HFFc6 (cell line): ENCODE data around the gene SPATA20. TPM values are rescaled to one million over a fixed set of nuclear protein-coding genes. Genes with fewer than 3 reads are reported as not detected.

Experiments used
- DNase-seq: peaks from one replicate; pipeline ENCODE4 v3.0.0-alpha.2; 2018
- H3K27ac Mint-ChIP-seq: 2 replicates; pipeline ENCODE4 v1.8.0; 2020; ENCODE audit warnings: mild to moderate bottlenecking, mixed read lengths
- H3K27me3 Mint-ChIP-seq: 2 replicates; pipeline ENCODE4 v1.8.0; 2021; ENCODE audit warnings: mild to moderate bottlenecking, moderate library complexity, mixed read lengths; ENCODE audit not compliant: insufficient read depth
- H3K36me3 Mint-ChIP-seq: 2 replicates; pipeline ENCODE4 v1.8.0; 2021; ENCODE audit warnings: low read depth, mixed read lengths
- H3K4me1 Mint-ChIP-seq: 2 replicates; pipeline ENCODE4 v1.8.0; 2020; ENCODE audit warnings: low read depth, mixed read lengths
- H3K4me3 Mint-ChIP-seq: 2 replicates; pipeline ENCODE4 v1.8.0; 2020; ENCODE audit warnings: mild to moderate bottlenecking, moderate library complexity, mixed read lengths
- H3K9me3 Mint-ChIP-seq: 2 replicates; pipeline ENCODE4 v1.8.0; 2020; ENCODE audit warnings: mild to moderate bottlenecking, mixed read lengths
- CTCF ChIP-seq: fragments of 200-600 bp; sonication (generic); IDR thresholded peaks from 2 replicates; pipeline ENCODE4 v1.5.0; 2021; ENCODE audit warnings: antibody characterized with exemption, mild to moderate bottlenecking
- total RNA-seq, 6 experiments: library from RNA; stranded (reverse); fragmentation: NEBNext Ultra II Directional; extraction: Animal tissue kit (Norgen Biotek cat#: 25700); gene quantifications; 2 replicates in 1 of 6; 3 replicates in 5 of 6; pipeline ENCODE4 v1.2.3, GENCODE V29; 2021

Gene SPATA20
- total RNA-seq, 6 experiments from 2014 or later = 53.4 to 71.2 (median 62.6) TPM

DNA sequence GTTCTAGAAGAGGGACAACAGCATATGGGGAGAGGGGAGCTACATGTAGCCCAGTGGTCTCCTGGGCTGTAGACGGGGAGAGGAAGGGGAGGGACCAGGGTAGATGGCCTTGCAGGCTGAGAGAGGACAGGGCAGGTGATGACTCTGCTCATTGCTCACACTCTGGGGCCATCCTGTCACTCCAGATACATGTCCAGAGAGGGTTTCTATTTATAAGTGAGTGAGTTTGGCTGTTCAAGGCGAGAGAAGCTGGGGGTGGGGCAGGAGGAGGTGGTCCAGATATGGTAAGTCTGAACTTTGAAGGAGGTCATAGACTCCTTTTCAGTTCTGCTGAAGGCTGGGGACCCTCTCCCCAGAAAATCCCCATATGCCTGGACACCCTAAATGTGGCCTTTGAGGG, 35.8 kb downstream of the SPATA20 start:
- Mint-ChIP-seq H3K9me3 (no peaks in the 10 kb centered on the region), H3K4me3 (no peak overlapping the region), H3K27me3 (peaks cover 57% of the 10 kb centered on the region), H3K36me3 (no peaks in the 10 kb centered on the region), H3K27ac (no peak overlapping the region), H3K4me1 (peaks cover 5% of the 10 kb centered on the region; the same call in 1 of the 2 replicates)
- TF ChIP-seq CTCF = no peak
- no peak for DNase-seq

- H3K4me3 Mint-ChIP-seq = no peak overlapping the region
- H3K9me3 Mint-ChIP-seq = no peaks in the 10 kb centered on the region
- peaks cover 8% of the 10 kb centered on the region for H3K4me1 Mint-ChIP-seq
- H3K27me3 Mint-ChIP-seq = peaks cover 54% of the 10 kb centered on the region
- H3K27ac Mint-ChIP-seq = no peak overlapping the region
- DNase-seq = no peak
- H3K36me3 Mint-ChIP-seq = no peaks in the 10 kb centered on the region
- TF ChIP-seq CTCF = no peak
Observed at GRCh38 chr17:50583641-50584040, 36.7 kb downstream of the SPATA20 start.

DNA sequence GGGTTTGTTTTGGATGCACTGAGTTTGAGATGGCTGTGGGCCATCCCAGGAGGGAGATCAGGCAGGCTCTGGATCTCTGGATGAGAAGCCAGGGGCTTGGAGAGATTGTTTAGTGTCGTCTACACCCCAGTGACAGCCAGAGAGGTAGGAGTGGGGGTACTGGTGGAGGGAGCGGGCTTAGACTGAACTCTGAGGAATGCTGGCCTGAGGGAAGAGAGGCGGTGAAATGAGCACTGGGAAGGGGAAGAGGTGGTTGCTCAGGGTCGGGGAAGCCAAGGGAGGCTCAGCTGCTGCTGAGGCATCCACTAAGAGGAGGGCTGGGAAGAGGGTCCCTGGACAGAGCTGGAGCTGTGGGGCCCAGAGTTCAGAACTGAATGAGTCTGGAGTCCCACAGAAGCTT, 37.1 kb downstream of the SPATA20 start:
- Mint-ChIP-seq H3K27me3 (peaks cover 53% of the 10 kb centered on the region), H3K36me3 (no peaks in the 10 kb centered on the region), H3K27ac (no peak overlapping the region), H3K9me3 (no peaks in the 10 kb centered on the region), H3K4me1 (peaks cover 12% of the 10 kb centered on the region), H3K4me3 (no peak overlapping the region)
- no peak for DNase-seq
- no peak for TF ChIP-seq CTCF

DNA sequence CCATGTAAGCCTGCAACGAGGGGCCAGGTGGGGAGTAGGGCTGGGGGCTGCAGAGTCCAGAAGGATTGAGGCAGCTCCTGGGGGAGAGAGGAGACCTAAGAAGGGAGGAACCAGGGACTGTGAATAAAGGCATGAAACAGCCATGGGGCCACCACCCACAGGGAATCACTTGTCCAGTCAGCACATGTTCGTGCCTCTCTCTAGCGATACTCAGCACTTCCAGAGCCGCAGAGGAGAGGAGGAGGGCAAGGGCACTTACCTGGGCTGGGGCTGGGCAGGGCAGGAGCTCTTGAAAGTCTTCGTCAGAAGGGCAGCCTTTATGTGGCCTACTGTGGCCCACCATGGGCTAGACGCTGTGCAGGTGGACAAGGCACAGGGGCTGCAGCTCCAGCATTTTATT, 37.8 kb downstream of the SPATA20 start:
- Mint-ChIP-seq H3K4me3 (no peak overlapping the region), H3K36me3 (no peaks in the 10 kb centered on the region), H3K27me3 (peaks cover 53% of the 10 kb centered on the region), H3K27ac (no peak overlapping the region), H3K9me3 (no peaks in the 10 kb centered on the region), H3K4me1 (peaks cover 19% of the 10 kb centered on the region)
- no peak for DNase-seq
- no peak for TF ChIP-seq CTCF

DNA sequence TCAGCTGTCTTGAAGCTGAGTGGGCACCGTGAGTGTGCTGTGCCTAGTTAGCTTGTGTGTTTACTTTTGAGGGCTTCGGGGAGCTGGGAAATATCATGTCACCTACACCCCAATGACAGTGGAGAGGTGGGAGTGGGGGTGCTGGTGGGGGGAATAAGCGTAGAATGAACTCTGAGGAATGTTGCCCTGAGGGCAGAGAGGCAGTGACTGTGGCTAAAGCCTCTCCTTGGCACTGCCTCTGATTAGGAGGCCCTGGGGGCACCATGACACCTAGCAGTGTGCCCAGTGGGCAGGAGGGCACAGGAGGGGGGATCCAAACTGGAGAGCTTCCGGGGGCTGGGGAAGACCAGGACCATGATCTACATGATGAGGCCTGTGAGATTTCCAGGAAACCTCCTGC, 38.4 kb downstream of the SPATA20 start:
- peaks cover 20% of the 10 kb centered on the region for H3K4me1 Mint-ChIP-seq
- no peak for TF ChIP-seq CTCF

GRCh38 chr17:50585891-50586290, 38.9 kb downstream of the SPATA20 start:
- no peak for TF ChIP-seq CTCF
- no peaks in the 10 kb centered on the region for H3K36me3 Mint-ChIP-seq
- no peak overlapping the region for H3K4me3 Mint-ChIP-seq
- no peaks in the 10 kb centered on the region for H3K9me3 Mint-ChIP-seq
- no peak for DNase-seq
- peaks cover 20% of the 10 kb centered on the region for H3K4me1 Mint-ChIP-seq
- no peak overlapping the region for H3K27ac Mint-ChIP-seq
- peaks cover 52% of the 10 kb centered on the region for H3K27me3 Mint-ChIP-seq

More for the DNA sequence above, 38.4 kb downstream of the SPATA20 start:
- Mint-ChIP-seq H3K27me3 (peaks cover 53% of the 10 kb centered on the region), H3K36me3 (no peaks in the 10 kb centered on the region), H3K9me3 (no peaks in the 10 kb centered on the region), H3K27ac (no peak overlapping the region), H3K4me3 (no peak overlapping the region)
- DNase-seq = no peak
